Esophagus squamous epithelium (tissue), 4 donors: Measurements from ENCODE around the gene NR3C1.

Experiments used
- CTCF ChIP-seq, 6 experiments: fragments of 450-650 bp in 4 of 6; fragments of 200-600 bp in 2 of 6; sonication (generic) in 2 of 6; IDR thresholded peaks; one replicate each; pipeline ENCODE4 v1.5.1; 2016 to 2019; ENCODE audit warnings: antibody characterized with exemption in 6 of 6, mild to moderate bottlenecking in 4 of 6, moderate library complexity in 4 of 6
- POLR2A ChIP-seq, 4 donors: fragments of 450-650 bp; IDR thresholded peaks; one replicate each; pipeline ENCODE4 v1.6.1; 2017; ENCODE audit warnings: antibody characterized with exemption in 4 of 4, mild to moderate bottlenecking in 4 of 4, moderate library complexity in 3 of 4

GRCh38 chr5:143284521-143284920, 119.0 kb downstream of the NR3C1 start:
- TF ChIP-seq CTCF (IDR thresholded peaks at IDR 0.05) (no peak), POLR2A (IDR thresholded peaks at IDR 0.05) (no peak)
